Activated T-helper 1 cell treated with Interleukin-2 at 50 U/mL for 16 hours (primary cell): ENCODE results near the gene NRXN3.

ENCODE experiments used
- DNase-seq: peaks from one replicate; pipeline ENCODE4 v3.0.0-alpha.2; 2020; ENCODE audit warnings: low read depth

NRXN3 gene

GRCh38 chr14:78638926-78639325 is 468.8 kb downstream of the NRXN3 start:
- no peak for DNase-seq

- no peak for DNase-seq
Observed at GRCh38 chr14:78644824-78645559, 474.8 kb downstream of the NRXN3 start.

- no peak for DNase-seq
Observed at GRCh38 chr14:78652727-78653126, 482.6 kb downstream of the NRXN3 start.

- no peak for DNase-seq
Observed at GRCh38 chr14:78653173-78653572, 483.0 kb downstream of the NRXN3 start.

- no peak for DNase-seq
Observed at GRCh38 chr14:78657451-78657850, 487.3 kb downstream of the NRXN3 start.

GRCh38 chr14:78664841-78665240 is 494.7 kb downstream of the NRXN3 start:
- DNase-seq, result no peak

GRCh38 chr14:78666336-78667056 is 496.3 kb downstream of the NRXN3 start:
- DNase-seq, result no peak

- no peak for DNase-seq
Observed at GRCh38 chr14:78667141-78667540, 497.0 kb downstream of the NRXN3 start.

- DNase-seq, result no peak
Observed at GRCh38 chr14:78673845-78674244, 503.7 kb downstream of the NRXN3 start.

- DNase-seq, result no peak
Observed at GRCh38 chr14:78674820-78675219, 504.6 kb downstream of the NRXN3 start.

GRCh38 chr14:78683206-78683605 is 513.0 kb downstream of the NRXN3 start:
- DNase-seq, result no peak

- no peak for DNase-seq
Observed at GRCh38 chr14:78683981-78684380, 513.8 kb downstream of the NRXN3 start.

GRCh38 chr14:78688503-78688902 is 518.3 kb downstream of the NRXN3 start:
- DNase-seq, result no peak

GRCh38 chr14:78690836-78691235 is 520.7 kb downstream of the NRXN3 start:
- no peak for DNase-seq

GRCh38 chr14:78697341-78697740 is 527.2 kb downstream of the NRXN3 start:
- no peak for DNase-seq

- no peak for DNase-seq
Observed at GRCh38 chr14:78698991-78699390, 528.8 kb downstream of the NRXN3 start.

GRCh38 chr14:78700236-78700635 is 530.1 kb downstream of the NRXN3 start:
- DNase-seq, result no peak

- no peak for DNase-seq
Observed at GRCh38 chr14:78701246-78701645, 531.1 kb downstream of the NRXN3 start.

GRCh38 chr14:78704965-78705364 is 534.8 kb downstream of the NRXN3 start:
- no peak for DNase-seq

GRCh38 chr14:78705989-78706388 is 535.8 kb downstream of the NRXN3 start:
- DNase-seq, result no peak

- no peak for DNase-seq
Observed at GRCh38 chr14:78709795-78710557, 539.8 kb downstream of the NRXN3 start.

- DNase-seq, result no peak
Observed at GRCh38 chr14:78710963-78711362, 540.8 kb downstream of the NRXN3 start.

GRCh38 chr14:78713716-78714115 is 543.5 kb downstream of the NRXN3 start:
- DNase-seq, result no peak
